GM21360 (cell line): Measurements from ENCODE around the gene MKKS.
"Not testable (repeated sequence)": the region's sequence is repeated elsewhere in the genome, so short reads cannot be mapped to it uniquely, and the experiment has no call there.

Experiments
- ATAC-seq: cut with Tn5 transposase; IDR thresholded peaks from one replicate; pipeline ENCODE4 v1.9.1; 2021; ENCODE audit warnings: mild to moderate bottlenecking, moderate library complexity; ENCODE audit not compliant: unreplicated experiment

The MKKS gene

DNA sequence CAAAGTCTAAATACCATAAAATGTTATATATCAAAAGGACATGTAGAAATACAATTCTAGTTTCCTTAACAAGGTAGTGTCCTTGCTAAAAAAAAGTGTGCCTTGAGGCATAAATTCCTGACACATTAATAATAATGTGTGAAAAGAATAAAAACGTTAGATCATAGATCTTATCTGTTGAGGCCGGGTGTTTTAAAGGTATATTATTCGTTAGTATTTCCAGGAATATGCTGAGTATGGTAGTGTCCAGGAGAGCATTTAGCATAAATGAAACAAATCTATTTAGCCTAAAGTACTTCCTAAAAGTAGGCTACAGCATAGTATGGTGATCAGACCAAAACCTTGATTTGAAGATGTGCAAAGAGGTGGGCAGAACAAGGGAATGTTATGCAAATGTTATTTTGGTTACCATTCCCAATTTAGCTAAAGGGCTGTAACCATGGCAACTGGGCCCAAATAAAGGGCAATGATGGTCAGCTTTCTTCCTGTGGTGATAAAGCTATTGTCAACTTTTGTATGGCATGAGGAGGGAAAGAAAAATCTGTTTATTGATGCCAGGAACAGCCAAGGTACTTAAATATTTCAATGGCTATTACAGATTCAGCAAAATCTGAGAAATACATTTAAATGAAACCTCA is 18.9 kb downstream of the MKKS start:
- ATAC-seq: no peak

DNA sequence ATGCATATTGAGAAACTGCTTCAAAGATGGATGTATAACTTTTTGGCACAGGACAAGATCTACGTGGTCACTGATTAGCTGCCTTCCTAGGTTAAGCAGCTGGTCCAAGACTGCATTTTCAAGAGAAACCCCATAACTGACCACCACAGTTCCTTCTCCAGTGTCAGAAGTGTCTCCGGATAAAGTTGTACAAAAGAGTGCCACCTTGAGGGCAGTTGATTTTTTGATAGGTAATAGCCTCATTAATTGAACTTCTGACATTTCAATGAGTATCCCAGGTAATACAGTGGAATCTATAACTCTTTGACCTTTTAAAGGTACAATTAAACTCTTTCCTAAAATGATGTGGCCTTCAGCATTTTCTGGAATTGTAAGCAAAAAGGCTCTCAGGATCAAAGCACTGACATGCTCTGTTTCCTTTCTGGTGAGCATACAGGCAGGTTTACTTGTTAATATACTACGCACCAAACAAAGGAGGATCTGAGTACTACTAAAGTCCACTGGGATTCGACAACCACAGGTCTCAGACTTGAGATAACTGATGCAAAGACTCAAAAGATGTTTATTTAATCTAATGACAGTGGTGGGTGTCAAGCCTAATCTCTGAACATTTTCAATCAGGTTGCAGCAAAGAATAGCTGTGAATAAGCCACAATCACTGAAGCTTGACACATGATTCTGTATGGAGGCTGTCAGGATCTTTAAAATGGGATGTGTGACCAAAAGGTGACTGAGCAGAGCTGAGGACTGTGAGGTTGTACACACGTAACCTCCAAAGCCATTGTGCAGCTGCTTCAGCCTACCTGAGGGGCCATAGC is 21.2 kb downstream of the MKKS start:
- ATAC-seq: no peak

DNA sequence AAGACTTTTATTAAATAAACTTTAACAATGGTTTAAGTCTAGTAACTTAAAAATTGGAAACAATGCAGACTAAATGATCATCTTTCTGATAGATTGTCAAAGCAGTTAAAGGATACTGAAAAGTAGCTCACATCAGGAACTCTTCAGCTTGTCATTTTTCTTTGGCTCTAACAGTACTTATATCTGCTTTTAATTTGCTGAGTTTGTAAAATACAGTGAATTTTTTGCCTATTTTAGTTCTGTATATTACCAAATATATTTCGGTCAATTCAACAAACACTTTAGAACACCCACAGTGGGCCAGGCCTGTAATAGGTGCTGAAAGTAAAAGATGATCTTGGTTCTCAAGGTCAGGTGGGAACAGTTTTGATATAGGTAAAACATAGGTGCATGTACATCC is 22.3 kb downstream of the MKKS start:
- ATAC-seq: no peak

DNA sequence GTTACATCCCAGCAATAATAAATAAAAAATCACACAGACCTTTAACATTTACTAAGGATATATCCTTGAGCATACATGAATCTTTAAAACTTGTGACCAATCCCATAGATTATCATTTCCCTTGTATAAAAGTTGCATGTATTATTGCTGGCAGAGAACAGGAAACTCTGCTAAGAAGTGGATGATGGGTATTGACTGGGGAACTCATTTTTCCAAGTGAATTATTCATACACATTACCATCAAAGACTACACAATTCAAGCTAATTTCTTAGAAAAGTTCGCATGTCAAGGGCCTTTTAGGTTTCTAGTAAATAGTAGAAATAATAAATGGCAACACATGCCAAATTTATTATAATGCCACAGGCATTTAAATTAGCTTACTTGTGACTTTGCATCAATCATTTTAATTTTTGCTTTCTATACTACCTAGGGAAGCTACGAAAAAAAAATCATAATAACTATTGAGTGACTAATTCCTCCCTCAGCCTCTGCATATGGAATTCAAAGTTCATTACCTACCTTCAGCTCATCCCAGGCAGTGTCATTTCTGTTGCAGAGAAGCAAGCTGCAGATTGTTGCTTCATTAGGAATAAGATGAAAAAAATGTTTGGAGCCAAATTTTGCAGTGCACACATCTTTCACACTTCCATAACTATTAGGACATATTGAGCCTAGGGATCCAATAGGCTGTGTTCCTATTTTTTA is 25.8 kb downstream of the MKKS start:
- ATAC-seq: no peak

DNA sequence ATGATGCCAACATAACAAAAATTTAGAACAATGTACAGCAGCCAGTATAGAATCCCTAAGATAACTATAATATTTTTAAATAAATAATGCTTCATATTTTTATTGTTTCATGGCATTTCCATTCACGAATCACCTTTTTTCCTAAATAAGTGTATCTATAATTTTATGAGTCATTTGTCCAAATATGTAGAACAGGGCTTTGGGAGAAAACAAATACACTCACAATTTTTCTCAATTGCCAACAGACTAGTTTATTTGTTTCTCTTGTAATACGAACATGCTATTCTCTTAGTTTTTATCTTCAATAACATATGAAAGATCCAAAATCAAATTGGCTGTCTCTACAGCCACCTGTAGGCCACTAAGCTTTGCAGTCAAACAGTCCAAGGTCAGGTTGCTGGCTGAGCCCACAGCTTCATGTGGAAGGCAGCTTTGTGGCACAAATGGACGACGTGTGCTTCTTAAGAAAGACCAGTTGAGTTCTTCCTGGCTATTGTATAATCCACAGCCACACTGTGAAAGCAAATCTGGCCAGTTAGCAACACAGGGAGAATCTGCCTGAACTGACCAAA is 29.0 kb downstream of the MKKS start:
- ATAC-seq: no peak

DNA sequence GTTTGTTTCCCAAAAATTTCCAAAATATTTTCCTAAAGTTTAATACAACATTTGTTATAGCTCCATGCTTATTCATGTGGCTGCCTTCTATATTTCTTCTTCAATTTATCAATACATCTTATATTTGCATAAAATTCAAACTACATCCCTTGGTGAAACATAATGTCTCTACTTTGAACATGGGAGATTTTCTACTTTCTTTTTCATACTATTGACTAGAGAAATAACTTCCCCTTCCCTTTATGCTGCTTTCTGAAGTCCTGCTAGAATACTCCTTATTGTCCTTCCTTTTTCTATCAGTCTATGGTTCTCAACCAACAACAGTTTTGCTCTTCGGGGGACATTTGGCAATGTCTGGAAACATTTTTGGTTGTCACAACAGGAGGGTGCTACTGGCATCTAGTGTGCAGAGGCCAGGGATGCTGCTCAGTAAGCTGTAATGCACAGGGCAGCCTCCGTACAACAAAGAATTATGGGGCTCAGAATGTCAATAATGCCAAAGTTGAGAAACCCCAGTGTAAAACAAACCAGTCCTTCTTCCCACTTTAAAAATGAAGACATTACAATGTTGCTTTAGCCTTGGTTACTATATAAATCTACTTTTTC is 29.9 kb downstream of the MKKS start:
- no peak for ATAC-seq

DNA sequence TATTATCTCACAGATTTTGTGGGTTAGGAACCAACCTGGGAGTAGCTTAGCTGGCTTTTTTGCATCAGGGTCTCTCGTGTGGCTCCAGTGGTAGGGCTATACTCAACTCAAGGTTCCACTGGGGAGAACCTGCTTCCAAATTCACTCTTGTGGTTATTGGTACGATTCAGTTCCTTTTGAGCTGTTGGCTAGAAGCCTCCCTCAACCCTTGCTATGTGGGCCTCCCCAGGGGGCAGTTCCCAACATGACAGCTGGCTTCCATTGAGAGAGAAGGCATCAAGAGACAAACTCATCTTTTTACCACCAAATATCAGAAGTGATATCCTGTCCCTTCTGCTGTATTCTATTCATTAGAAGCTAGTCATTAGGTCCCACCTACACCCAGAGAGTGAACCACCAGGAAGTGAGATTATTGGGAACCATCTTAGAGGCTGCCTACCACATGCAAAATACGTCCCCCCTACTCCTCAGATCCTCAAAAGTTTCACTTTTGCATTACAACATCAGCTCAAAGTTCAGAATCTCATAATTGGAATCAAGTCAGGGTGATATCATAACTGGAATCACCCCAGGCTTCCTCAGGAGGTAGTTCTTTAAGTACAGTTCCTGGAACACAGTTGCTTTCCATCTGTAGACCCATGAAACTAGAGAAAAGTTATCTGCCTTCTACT is 30.9 kb downstream of the MKKS start:
- ATAC-seq: no peak

DNA sequence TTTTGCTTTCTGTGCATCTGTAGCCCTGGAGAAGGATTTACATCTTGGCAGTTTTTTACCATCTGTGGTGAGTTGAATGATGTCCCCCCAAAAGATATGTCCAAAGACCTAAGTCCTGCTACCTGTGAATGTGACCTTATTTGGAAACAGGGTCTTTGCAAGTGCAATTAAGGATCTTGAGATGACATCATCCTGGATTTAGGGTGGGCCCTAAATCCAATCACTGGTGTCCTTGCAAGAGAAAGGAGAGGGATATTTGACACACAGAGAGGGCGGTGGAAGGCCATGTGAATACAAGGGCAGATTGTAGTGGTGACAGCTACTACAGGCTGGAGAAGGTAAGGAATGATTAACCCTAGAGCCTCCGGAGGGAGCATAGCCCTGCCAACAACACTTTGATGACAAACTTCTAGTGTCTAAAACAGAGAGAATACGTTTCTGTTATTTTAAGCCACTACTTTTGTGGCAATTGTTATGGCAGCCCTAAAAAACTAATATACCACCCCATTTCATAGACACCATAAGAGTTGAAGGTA is 35.1 kb downstream of the MKKS start:
- no peak for ATAC-seq

DNA sequence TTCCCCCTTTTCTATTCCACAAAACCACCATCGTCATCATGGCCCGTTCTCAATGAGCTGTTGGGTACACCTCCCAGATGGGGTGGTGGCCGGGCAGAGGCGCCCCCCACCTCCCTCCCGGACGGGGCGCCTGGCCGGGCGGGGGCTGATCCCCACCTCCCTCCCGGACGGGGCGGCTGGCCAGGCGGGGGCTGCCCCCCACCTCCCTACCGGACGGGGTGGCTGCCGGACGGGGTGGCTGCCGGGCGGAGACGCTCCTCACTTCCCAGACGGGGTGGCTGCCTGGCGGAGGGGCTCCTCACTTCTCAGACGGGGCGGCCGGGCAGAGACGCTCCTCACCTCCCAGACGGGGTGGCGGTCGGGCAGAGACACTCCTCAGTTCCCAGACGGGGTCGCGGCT is 39.3 kb downstream of the MKKS start:
- not testable (repeated sequence) for ATAC-seq

DNA sequence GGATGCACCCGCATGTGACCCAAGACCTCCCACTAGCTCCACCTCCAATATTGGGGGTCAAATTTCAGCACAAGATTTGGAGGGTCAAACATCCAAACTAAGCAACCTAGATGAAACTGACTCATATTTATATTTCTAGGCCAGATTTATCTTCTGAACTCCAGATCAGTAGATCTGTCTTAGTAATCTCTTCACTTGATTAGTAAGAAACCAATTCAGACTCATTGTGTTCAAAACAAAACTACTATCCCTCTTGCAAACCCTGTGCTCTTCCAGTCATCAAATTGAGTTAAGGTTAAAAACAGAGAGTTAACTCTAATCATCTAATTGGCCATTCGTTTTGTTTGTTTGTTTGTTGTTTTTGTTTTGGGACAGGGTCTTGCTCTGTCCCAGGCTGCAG is 43.3 kb downstream of the MKKS start:
- ATAC-seq: no peak

DNA sequence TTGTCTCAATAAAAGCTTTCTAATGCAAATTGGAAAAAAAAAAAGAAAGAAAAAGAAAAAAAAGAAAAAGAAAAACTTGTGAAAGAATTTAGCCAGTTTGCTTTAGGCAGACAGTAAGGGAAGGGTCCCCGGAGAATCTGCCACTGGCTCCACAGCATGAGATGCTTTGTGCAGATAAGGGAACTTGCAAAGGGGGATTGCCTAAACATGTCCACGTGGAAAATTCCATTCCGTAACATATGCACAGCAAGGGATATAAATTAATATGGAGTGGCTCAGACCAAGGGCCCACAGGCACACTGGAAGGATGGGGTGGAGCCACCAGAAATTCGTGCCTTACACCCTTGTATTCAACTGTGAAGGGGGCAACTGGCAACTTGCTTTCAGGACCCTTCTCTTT is 45.4 kb downstream of the MKKS start:
- ATAC-seq: no peak

DNA sequence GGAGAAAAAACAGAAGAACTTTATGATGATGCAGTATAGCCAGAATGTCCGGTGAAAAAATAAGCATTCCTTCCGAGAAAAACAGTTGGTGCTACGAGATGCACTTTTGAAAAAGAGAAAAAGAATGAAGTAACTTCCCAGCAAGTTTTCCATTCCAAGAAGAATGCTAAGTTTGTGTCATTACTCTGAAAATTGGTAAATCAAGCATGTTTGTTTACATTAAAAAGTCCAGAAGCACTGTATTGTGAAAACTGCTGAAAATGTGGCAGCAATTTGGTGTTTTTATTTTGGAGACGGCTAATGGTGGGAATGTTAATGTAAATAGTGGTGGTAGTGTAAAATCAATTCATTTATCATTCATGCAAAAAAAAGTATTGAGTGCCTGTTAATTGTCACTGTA is 46.3 kb downstream of the MKKS start:
- no peak for ATAC-seq

DNA sequence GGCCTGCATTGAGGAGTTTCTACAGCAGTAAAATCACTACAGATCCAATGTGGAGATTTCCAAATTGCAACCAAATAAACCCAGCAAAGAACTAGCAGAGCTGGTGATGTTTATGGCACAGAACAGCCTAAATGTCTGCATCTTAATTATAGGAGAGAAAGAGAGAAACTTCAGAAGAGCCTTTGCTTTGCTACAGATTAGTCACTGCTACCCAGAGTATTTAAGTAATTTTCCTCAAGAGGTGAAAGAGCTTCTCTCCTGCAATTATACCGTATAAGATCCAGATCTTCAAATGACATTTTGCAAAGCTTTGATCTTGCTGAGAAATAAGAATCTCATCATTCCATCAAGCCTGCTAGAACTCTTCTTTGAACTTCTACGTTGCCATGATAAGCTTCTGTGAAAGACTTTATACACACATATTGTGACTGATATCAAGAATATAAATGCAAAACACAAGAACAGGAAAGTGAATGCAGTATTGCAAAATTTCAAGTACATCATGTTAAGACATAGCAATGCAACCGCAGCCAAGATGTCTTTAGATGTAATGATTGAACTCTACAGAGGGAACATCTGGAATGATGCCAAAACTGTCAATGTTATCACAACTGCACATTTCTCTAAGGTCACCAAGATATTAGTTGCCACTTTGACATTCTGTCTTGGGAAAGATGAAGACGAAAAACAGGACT is 48.0 kb downstream of the MKKS start:
- ATAC-seq: no peak

DNA sequence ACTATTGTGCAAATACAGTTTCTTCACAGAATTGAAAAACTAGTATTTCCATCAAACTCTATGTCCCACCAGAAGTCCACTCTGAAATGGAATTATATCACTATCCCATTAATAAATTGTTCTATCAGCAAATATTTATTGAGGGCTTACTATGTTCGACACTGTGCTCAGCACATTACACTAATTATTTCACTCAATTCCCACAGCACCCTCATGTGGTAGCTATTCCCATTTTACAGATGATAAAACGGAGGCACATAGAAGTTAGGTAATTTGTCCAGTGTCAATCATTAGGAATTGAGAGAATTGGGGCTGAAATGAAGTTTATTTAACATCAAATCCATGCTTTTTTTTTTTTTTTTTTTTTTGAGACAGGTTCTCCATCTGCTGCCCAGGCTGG is 52.5 kb downstream of the MKKS start:
- no peak for ATAC-seq

DNA sequence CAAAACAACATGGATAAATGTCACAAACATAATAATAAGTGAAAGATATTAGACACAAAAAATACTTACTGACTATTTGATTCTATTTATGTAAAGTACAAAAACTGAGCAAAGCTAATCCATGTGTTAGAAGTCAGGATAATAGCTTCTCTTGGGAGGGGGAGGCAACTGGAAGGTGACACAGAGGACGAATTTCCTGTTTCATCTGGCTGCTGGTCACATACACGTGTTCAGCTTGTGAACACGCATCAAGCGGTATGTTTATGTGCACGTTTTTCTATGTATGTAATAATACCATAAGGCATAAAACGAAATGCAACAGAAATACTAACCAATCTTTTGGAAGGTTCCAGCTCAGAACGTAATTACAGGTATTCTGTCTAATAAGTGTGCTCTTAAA is 54.3 kb downstream of the MKKS start:
- no peak for ATAC-seq

DNA sequence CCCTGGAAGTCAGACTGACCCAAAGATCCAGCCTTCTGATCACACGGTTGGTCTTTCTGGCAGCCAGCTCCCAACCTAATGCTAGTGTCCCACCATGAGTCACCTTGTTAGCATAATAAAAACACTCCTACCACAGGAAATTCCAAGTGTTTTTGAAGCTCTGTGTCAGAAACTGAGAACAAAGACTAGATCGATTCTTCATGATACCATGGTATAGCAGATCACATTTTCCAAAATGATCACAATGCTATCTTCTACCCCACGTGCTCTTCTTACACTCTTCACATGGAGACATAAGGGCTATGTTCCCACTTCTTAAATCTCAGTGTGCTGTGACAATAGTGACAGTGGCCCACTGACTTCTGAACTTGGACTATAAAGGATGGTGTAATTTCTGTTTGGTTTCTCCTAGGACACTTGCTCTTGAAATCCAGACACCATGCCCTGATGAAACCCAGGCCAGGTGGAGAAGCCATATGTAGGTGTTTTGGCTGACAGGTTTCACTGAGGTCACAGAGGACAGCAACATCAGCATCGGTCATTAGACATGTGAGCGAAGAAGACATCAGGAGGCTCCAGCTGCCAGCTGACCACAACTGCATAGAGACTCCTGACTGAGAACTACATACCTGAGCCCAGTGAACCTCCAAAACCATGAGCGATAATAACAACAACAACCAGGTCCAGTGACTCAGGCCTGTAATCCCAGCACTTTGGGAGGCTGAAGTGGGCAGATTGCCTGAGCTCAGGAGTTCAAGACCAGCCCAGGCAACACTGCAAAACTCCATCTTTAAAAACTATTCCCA is 57.5 kb downstream of the MKKS start:
- ATAC-seq: no peak

DNA sequence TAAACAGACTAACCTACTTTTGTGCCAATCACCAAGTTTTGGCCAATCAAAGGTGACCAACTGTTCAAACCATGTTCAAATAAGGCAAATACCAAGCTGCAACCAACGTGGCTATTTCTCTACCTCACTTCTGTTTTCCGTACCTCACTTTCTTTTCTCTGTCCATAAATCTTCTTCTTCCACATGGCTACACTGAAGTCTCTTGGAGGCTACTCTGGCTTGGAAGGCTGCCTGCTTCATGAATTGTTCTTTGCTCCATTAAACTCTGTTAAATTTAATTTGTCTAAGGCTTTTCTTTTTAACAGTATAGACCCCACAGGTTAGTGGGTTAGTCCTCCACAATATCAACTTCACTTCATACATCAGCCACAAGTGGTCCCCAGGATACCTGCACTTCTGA is 58.8 kb downstream of the MKKS start:
- ATAC-seq: no peak

DNA sequence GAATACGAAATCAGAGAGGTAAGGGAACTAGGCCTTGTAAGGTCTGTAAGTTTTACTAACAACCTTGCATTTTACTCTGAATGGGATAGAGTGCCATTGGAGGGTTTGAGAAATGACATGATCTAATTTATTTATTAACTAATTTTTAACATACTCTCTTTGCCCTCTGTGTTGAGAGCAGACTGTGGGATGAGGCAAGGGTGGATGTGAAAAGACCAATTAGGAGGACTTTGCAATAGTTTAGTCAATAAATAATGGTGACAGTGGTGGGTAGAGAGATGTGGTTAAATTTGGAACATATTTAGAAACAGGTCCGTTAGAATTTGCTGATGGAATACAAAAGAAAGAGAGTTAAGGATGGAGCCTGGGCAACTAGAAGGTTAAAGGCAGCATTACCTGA is 60.0 kb downstream of the MKKS start:
- no peak for ATAC-seq

DNA sequence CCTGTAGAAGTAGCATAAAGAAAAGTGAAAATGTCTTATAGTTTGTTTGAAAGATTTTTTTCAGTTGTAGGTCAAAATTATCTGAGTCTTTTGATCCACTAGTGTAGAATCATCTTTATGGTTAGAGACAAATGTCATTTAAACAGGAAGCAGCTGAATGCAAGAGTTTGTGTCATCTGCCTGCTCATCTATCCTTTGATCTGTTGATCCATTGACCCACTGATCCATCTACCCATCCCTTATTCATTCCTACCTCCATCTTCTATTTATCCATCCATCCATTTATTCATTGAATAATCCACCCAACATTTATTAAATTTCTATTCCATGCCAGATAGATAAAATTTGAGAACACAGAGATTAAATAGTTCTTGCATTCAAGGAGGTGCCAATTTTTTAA is 62.6 kb downstream of the MKKS start:
- no peak for ATAC-seq
